Duodenal mucosa (tissue), 2 donors: ENCODE results near the gene PLXNA2.

Experiments used
- H3K27ac ChIP-seq: one replicate; pipeline ENCODE4 v1.7.0; 2013; ENCODE audit warnings: low read depth, low read length
- H3K27me3 ChIP-seq, 2 donors: one replicate each; pipeline ENCODE4 v1.7.0; 2013; ENCODE audit warnings: low read length in 2 of 2, control low read depth in 1 of 2; ENCODE audit not compliant: insufficient read depth in 2 of 2, control insufficient read depth in 1 of 2
- H3K36me3 ChIP-seq, 2 donors: one replicate each; pipeline ENCODE4 v1.7.0; 2013; ENCODE audit warnings: low read length in 2 of 2, control low read depth in 1 of 2; ENCODE audit not compliant: insufficient read depth in 2 of 2, control insufficient read depth in 1 of 2
- H3K4me1 ChIP-seq, 2 donors: one replicate each; pipeline ENCODE4 v1.7.0; 2013; ENCODE audit warnings: low read length in 2 of 2, control low read depth in 1 of 2; ENCODE audit not compliant: insufficient read depth in 2 of 2, control insufficient read depth in 1 of 2
- H3K4me3 ChIP-seq, 2 donors: one replicate each; pipeline ENCODE4 v1.7.0; 2013; ENCODE audit warnings: low read length in 2 of 2, low read depth in 1 of 2
- H3K9ac ChIP-seq, 2 donors: one replicate each; pipeline ENCODE4 v1.7.0; 2013; ENCODE audit warnings: low read length in 2 of 2, low read depth in 1 of 2
- H3K9me3 ChIP-seq, 2 donors: one replicate each; pipeline ENCODE4 v1.7.0; 2013; ENCODE audit warnings: low read length in 2 of 2, control low read depth in 1 of 2; ENCODE audit not compliant: control insufficient read depth in 1 of 2

PLXNA2 gene

GRCh38 chr1:208066583-208066982 is 177.6 kb downstream of the PLXNA2 start:
- Histone ChIP-seq H3K9me3 (no peaks in the 10 kb centered on the region), H3K27ac (no peak overlapping the region), H3K27me3 (no peaks in the 10 kb centered on the region), H3K4me1 (peaks cover 0 to 7% of the 10 kb centered on the region in 2 donors), H3K36me3 (peaks cover 13 to 51% of the 10 kb centered on the region in 2 donors), H3K4me3 (no peak overlapping the region), H3K9ac (no peak overlapping the region)

DNA sequence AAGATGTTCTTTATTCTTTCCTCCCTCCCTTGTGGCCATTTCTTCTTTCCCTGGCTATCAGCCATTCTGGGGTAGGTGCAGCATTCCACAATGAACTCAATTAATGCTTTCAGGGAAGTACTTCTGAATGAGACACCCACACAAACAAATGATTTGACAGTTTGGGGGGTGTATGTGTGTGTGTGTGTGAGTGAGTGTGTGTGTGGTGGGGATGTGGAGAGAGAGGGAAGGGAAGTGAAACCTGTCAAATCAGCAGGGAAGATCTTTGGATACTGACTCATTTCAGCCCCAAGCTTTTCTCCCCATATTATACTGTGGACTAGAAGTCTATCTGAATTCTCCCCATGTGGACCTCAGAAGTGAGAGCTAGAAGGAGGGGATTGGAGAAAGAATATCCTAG is 178.3 kb downstream of the PLXNA2 start:
- no peak overlapping the region for H3K4me3 ChIP-seq
- H3K27ac ChIP-seq: no peak overlapping the region
- H3K9ac ChIP-seq: no peak overlapping the region
- H3K9me3 ChIP-seq: no peaks in the 10 kb centered on the region
- H3K27me3 ChIP-seq: no peaks in the 10 kb centered on the region
- H3K4me1 ChIP-seq: peaks cover 0 to 7% of the 10 kb centered on the region in 2 donors
- H3K36me3 ChIP-seq: peaks cover 11 to 45% of the 10 kb centered on the region in 2 donors

DNA sequence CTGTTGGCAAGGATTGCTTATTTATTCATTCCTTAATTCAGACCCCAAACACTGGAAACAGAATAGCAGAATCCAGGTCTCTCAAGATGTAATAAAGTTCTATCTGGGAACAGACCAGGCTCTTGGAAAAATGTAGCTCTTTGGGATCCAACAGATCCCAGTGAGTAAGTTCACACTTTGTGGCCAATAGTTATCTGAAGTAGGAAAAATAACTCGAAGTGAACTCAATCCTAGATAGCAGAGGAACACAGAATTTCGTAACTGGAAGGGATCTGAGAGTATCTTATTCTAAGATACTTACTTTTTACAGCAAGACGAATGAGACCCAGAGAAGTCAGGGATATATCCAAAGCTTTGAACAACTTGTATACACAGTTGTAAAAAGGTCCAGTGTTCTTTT is 182.6 kb downstream of the PLXNA2 start:
- Histone ChIP-seq H3K27me3 (no peaks in the 10 kb centered on the region), H3K9me3 (no peaks in the 10 kb centered on the region), H3K36me3 (peaks cover 4 to 41% of the 10 kb centered on the region in 2 donors), H3K9ac (no peak overlapping the region), H3K4me1 (peaks cover 18 to 22% of the 10 kb centered on the region in 2 donors), H3K27ac (no peak overlapping the region), H3K4me3 (no peak overlapping the region)

GRCh38 chr1:208061118-208061517 is 183.1 kb downstream of the PLXNA2 start:
- Histone ChIP-seq H3K4me3 (no peak overlapping the region), H3K27ac (no peak overlapping the region), H3K9me3 (no peaks in the 10 kb centered on the region), H3K4me1 (peaks cover 18 to 22% of the 10 kb centered on the region in 2 donors), H3K27me3 (no peaks in the 10 kb centered on the region), H3K36me3 (peaks cover 4 to 39% of the 10 kb centered on the region in 2 donors), H3K9ac (no peak overlapping the region)

GRCh38 chr1:208060215-208060869 is 183.8 kb downstream of the PLXNA2 start:
- Histone ChIP-seq H3K9ac (no peak overlapping the region), H3K4me1 (peaks cover 18 to 22% of the 10 kb centered on the region in 2 donors), H3K9me3 (no peaks in the 10 kb centered on the region), H3K27ac (no peak overlapping the region), H3K4me3 (no peak overlapping the region), H3K27me3 (no peaks in the 10 kb centered on the region), H3K36me3 (peaks cover 4 to 35% of the 10 kb centered on the region in 2 donors)

GRCh38 chr1:208059409-208060001 is 184.7 kb downstream of the PLXNA2 start:
- H3K27ac ChIP-seq: peak overlapping the region; percentile 17
- peaks cover 18 to 22% of the 10 kb centered on the region in 2 donors for H3K4me1 ChIP-seq
- H3K9ac ChIP-seq: no peak overlapping the region
- no peaks in the 10 kb centered on the region for H3K27me3 ChIP-seq
- H3K36me3 ChIP-seq: peaks cover 4 to 39% of the 10 kb centered on the region in 2 donors
- H3K9me3 ChIP-seq: no peaks in the 10 kb centered on the region
- H3K4me3 ChIP-seq: no peak overlapping the region

DNA sequence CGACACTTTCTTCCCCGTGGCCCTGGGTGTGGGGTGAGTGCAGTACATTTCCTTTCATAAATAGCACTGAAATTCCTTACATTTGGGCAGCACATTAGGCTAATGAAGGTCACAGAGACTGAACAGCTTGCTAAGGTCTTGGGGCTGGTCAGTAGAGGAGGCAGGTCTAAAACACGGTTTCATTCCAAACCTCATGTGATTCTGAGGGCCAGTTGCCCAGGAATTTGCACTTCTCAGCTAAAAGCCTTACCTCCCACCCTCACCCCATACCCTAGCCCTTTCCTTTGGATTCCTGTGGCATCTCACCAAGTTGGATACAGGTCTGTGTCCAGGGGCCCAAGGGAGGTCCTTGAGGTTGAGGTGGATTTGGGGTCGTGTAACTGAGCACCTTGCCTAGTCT is 185.4 kb downstream of the PLXNA2 start:
- H3K27me3 ChIP-seq: no peaks in the 10 kb centered on the region
- peaks cover 18 to 22% of the 10 kb centered on the region in 2 donors for H3K4me1 ChIP-seq

GRCh38 chr1:208058267-208058666 is 185.9 kb downstream of the PLXNA2 start:
- peaks cover 18 to 22% of the 10 kb centered on the region in 2 donors for H3K4me1 ChIP-seq
- no peaks in the 10 kb centered on the region for H3K9me3 ChIP-seq
- H3K36me3 ChIP-seq: peaks cover 4 to 45% of the 10 kb centered on the region in 2 donors
- no peak overlapping the region for H3K27ac ChIP-seq
- no peak overlapping the region for H3K9ac ChIP-seq
- H3K4me3 ChIP-seq: no peak overlapping the region
- no peaks in the 10 kb centered on the region for H3K27me3 ChIP-seq

More for the DNA sequence above, 185.4 kb downstream of the PLXNA2 start:
- Histone ChIP-seq H3K27ac (peak overlapping the region; percentile 17), H3K36me3 (peaks cover 4 to 42% of the 10 kb centered on the region in 2 donors), H3K9me3 (no peaks in the 10 kb centered on the region), H3K4me3 (no peak overlapping the region), H3K9ac (no peak overlapping the region)

DNA sequence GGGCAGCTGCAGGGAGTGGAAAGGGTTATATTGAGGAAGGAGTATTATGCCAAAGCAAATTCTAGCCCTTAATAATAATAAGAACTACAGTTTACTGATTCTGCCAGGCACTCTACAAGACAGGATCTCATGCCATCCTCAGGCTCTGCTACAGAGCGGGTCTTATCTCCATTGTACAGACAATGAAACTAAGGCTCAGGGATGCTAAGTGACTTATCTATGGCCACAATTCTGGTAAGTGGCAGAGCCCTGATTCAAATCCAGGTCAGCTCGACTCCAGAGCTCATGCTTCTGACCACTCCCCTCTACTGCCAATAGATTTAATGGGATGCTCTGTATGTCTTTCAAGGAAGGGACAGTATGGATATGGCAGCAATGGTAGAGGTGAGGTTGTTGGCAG is 187.1 kb downstream of the PLXNA2 start:
- H3K27me3 ChIP-seq: no peaks in the 10 kb centered on the region
- H3K9me3 ChIP-seq: no peaks in the 10 kb centered on the region
- peaks cover 7 to 51% of the 10 kb centered on the region in 2 donors for H3K36me3 ChIP-seq
- H3K9ac ChIP-seq: no peak overlapping the region
- H3K4me3 ChIP-seq: no peak overlapping the region
- H3K4me1 ChIP-seq: peaks cover 18 to 22% of the 10 kb centered on the region in 2 donors
- no peak overlapping the region for H3K27ac ChIP-seq

GRCh38 chr1:208055535-208055934 is 188.6 kb downstream of the PLXNA2 start:
- no peaks in the 10 kb centered on the region for H3K9me3 ChIP-seq
- H3K36me3 ChIP-seq: peaks cover 17 to 65% of the 10 kb centered on the region in 2 donors
- no peak overlapping the region for H3K27ac ChIP-seq
- no peak overlapping the region for H3K4me3 ChIP-seq
- H3K9ac ChIP-seq: no peak overlapping the region
- no peaks in the 10 kb centered on the region for H3K27me3 ChIP-seq
- peaks cover 18 to 20% of the 10 kb centered on the region in 2 donors for H3K4me1 ChIP-seq
